Stimulated activated CD4-positive, alpha-beta T cell treated with anti-CD3 and anti-CD28 coated beads, TNF-alpha, amount 100 ng/mL, for 1 hour (primary cell): Measurements from ENCODE around the gene AHNAK2.
"Not testable (repeated sequence)": the region's sequence is repeated elsewhere in the genome, so short reads cannot be mapped to it uniquely, and the experiment has no call there.

Experiments
- DNase-seq, 3 donors: peaks; one replicate each; pipeline ENCODE4 v3.0.0-alpha.2; 2020; ENCODE audit warnings: low read depth in 3 of 3, low spot score in 1 of 3

The AHNAK2 gene

GRCh38 chr14:104900639-104901512, 77.3 kb downstream of the AHNAK2 start:
- no peak for DNase-seq

DNA sequence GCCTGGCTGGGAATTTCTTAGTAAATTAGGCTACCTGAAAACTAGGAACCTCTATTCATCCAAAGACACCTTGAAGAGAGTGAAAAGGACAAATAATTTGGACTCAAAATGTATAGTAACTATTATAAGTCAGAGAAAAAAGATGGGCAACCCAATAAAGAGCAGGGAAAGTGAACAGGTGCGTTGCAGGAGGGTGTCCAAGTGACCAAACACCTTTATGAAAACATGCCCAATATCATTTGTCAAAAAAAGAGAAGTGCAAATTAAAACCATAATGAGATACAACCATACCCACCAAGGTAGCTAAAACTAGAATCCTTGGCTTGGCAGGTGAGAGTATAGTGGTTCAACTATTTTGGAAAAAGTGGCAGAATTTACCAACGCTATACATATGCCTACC, 78.4 kb downstream of the AHNAK2 start:
- no peak for DNase-seq

GRCh38 chr14:104898870-104899510, 79.2 kb downstream of the AHNAK2 start:
- DNase-seq = no peak

- DNase-seq = no peak
Measured at GRCh38 chr14:104898195-104898558, 80.0 kb downstream of the AHNAK2 start.

DNA sequence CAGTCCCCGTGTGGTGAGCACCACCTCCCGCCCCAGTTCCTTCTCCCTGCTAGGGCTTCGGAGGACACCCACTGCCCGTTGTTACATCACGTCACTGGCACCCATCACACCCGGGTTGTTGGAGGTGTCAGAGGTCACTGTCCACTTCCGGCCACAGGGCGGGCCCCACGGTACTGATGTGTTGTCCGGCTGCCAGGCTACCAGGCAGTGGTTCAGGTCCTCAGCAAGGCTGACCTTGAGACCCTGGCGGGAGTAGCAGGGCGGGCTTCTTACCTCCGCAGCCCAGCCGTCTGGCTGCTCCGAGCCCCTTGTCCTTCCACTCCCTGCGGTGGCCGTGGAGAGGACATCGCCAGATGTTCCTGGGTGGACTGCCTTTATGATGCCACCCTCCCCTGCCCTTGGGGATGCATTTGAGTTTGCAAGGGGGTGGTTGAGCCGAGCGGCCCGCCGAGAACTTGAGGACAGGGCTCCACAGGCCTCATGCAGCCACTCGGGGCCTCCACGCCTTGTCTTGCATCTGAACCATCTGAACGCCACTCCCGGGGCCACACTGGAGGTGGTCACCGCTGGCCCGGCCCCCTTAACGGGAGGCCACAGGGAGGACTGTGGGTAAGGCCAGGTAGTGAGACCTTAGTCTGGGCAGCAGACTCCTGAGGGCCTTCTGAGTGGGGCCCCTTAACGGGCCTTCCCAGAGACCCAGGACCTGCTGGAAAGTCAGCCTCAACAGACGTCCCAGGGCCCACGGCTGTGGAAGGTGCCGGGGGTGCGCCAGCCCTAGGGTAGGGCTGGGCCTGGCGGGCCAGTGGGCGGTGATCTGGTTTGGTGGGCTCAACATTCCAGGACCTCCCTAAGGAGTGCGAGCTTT, 80.6 kb downstream of the AHNAK2 start:
- no peak for DNase-seq

DNA sequence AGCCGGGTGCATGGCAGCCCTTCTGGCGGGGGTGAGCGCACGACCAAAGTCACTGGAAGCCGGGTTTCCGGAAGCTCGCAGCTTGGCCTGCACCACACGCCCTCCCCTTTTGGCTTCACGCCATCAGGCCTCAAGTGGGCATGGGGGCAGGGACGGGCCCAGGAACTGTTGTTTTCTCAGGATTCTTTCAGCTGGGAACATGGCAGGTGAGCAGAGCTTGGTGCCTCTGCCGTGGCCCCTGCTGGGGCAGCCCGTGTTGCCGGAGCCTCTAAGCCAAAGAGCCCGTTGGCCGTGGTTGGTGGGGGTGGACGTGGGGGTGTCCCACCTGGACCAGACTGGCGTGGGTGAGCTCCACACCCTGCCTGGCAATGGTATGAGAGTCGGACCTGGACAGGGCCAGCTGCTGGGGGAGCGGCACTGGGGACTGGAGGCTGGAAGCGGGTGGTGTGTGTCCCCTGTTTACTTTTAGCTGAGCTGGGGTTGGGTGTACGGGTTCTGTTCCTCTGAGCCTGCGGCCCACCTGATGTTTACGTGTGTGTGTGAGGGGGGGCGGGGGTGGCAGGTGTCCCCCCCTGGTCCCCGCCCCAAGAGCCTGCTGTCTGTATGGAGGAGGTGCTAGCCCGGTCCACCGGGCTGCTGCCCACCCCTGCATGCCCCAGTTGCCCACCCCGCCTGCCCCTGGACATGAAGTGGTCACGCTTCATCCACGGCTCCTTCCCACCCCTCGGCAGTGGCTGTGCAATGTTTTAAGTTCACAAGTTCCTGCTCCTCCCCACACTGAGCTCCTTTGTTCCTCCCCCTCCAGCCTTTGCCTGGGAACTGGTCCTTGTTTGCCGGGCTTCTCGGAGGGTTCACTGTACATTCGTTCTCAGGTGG, 82.2 kb downstream of the AHNAK2 start:
- no peak for DNase-seq

GRCh38 chr14:104895207-104895785, 82.9 kb downstream of the AHNAK2 start:
- no peak for DNase-seq

DNA sequence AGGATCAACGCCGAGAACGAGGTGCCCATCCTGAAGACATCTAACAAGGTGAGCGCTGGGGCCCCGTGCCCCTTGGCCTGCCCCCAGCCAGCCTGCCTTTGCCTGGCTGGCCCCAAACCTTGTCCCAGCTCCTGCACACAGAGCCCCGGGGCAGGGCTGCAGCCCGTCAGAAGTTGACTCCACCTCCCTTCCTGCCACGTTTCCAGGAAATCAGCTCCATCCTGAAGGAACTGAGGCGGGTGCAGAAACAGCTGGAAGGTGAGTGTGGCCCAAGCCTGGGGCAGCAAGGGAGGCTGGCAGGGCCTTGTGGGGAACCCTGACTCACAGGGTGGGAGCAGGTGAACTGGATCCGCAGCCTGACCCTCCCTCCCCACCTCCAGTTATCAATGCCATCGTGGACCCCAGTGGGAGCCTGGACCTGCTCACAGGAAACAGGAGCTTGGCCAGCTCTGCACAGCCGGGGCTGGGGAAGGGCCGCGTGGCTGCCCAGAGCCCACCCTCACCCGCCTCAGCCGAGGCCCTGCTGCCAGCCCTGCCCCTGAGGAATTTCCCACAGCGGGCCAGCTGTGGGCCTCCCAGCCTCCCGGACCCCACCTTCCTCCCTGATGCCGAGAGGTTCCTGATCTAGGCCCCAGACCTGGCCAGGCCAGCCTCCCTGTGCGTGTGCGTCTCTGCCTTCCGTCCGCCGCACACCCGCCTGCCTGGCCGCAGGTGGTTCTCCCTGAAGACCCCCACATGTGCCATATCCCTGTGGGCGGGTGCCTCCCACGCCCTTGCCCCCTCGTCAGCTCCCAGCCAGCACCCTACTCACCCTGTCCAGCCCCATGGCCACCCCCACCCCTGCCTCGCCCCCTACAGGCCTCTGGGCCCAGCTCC, 83.6 kb downstream of the AHNAK2 start:
- no peak for DNase-seq

- no peak for DNase-seq
Measured at GRCh38 chr14:104893435-104894207, 84.6 kb downstream of the AHNAK2 start.

DNA sequence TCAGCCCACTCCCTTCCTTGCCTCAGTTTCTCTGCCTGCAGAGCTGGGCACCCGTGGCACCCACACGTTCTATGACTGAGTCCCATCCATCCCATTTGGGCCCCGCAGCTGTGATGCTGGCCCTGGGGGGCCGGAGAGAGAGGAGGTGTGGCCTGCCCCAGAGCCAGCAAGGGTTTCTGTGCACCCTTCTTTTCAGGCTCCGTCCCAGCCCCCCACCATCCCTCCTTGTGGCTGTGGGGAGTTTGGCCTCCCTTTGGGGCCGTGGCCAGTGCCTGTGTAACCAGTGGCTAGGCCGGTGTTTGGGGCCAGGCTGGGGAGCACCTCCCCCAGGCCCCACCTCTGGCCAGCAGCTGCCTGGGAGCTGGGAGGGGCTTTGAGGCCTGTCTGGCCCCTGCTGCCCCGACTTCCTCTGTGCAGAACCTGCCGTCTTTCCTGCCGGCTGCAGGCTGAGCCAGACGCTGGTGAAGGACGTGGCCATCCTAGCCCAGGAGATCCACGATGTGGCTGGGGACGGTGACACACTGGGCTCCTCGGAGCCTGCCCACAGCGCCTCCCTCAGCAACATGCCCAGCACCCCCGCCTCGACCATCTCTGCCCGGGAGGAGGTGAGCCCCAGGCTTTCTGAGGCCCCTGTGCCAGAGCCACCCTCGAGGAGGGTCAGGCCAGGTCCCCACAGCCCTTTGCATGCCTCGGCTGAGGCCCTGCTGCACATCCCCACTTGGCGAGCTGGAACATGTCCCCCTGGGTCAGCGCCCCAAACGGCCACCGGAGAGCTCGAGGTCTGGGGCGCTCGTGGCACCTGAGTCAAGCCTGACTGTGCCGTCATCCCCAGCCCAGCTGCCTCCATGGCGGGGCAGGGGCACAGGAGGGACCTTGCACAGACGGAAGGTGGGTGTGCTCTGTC, 85.4 kb downstream of the AHNAK2 start:
- DNase-seq = no peak

- no peak for DNase-seq
Measured at GRCh38 chr14:104891664-104892530, 86.3 kb downstream of the AHNAK2 start.

DNA sequence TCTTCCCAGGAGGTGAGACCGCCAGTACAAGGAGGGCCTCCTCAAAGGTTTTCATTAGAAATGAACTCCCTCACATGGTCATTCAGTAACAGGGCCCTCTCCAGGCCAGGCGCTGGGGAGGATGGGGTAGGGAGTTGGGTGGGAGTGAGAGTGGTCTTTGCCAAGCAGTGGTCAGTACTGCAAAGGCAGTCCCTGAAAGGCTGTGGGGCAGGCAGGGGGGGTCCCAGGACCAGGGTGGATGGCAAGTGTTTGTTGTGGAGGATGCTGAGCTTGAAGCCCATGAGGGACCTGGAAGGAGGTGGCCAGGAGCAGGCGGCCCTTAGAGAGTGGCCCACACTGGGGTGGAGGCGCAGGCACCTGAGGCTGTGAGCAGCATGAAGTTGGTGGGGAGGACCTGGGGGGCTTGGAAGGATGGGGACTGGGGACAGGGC, 87.0 kb downstream of the AHNAK2 start:
- DNase-seq = no peak

- not testable (repeated sequence) for DNase-seq
Measured at GRCh38 chr14:104890292-104890691, 87.9 kb downstream of the AHNAK2 start.

DNA sequence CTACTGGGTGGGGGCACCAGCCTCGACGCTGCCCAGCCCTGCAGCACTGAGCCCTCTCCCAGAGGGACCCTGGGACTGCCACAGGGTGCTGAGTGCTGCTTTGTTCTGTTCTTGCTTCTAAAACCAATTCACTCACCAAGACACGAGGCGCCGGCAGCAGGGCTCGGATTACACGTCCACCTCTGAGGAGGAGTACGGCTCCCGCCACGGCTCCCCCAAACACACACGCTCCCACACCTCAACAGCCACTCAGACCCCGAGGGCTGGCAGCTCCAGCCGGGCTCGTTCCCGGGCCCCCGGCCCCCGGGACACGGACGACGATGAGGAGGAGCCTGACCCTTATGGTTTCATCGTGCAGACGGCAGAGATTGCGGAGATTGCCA, 88.8 kb downstream of the AHNAK2 start:
- DNase-seq = no peak

DNA sequence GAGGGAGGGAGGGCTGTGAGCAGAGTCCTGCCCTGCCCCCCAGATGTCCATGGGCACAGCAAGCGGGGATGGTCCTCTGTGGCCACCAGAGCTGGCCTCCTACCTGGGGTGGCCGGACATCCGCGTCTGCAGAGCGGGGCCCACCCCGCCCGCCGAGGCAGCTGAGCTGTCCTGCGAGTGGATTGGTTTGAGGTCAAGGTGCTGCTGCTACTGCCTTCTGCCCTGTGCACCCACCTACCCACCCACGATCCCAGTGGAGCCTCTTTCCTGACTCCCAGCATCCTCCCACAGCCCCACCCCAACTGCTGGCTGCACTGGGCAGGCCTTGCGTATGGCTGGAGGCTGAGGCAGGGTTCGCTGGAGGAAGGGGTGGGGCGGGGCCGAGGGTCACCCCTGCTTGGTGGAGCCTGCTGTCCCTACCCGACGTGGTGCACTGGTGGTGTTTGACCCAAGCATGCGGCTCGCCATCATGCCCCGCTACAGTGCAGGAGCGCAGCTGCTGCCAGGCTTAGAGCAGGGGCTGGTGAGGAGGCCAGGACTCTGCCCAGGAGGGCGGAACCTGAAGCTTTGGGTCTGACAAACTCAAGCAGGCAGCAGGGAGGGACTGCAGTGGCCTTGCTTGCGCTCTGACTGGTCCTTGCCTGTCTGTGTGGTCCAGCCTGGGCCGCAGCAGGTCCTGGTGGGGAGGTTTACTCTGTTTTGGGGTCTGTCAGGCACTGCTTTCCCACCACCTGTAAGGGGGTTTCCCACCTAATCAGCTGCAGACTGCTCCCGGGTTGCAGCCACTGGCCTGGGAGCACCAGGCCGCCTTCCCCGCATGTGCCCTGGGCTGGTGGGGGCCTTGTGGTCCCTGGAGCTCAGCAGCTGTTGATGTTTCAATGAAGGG, 89.4 kb downstream of the AHNAK2 start:
- no peak for DNase-seq
